ENCODE results near the gene MACO1.

- TF ChIP-seq CTCF (conservative IDR thresholded peaks at IDR 0.05), result no peak
- TF ChIP-seq ZFX (IDR thresholded peaks at IDR 0.05), result no peak
These were observed 11.5 kb downstream of the MACO1 start for GRCh38 chr1:25442178-25442577.
